Caco-2 (cell line): Measurements from ENCODE around the gene NGDN. TPM values are rescaled to one million over a fixed set of nuclear protein-coding genes. Genes with fewer than 3 reads are reported as not detected.
"Not testable (repeated sequence)": the region's sequence is repeated elsewhere in the genome, so short reads cannot be mapped to it uniquely, and the experiment has no call there.

Experiments used
- BruUV-seq: library from RNA; stranded (reverse); fragments of 400-500 nt; replicated peaks from 2 replicates; lab custom pipeline; 2021; lab: Mats Ljungman, UMichigan
- CTCF ChIA-PET: fragments of 300-600 bp; sonication (Branson Sonifier 250); formaldehyde crosslinking; loops from one replicate; lab custom pipeline; 2022; ENCODE audit warnings: antibody characterized with exemption; lab: Charles Lee
- POLR2A ChIA-PET: fragments of 300-600 bp; sonication (Branson Sonifier 250); formaldehyde crosslinking; loops from one replicate; lab custom pipeline; 2022; ENCODE audit warnings: antibody characterized with exemption; lab: Charles Lee
- DNase-seq, 2 experiments: peaks; one replicate each; pipeline versions ENCODE4 v3.0.0 to v3.0.0-alpha.2; 2020 to 2022
- H3K27me3 ChIP-seq: replicated peaks from 2 replicates; pipeline ENCODE4 v1.6.0; 2011; ENCODE audit warnings: low read length; ENCODE audit not compliant: control insufficient read depth, insufficient read depth
- H3K36me3 ChIP-seq: 2 replicates; pipeline ENCODE4 v1.5.1; 2011; ENCODE audit warnings: low read length; ENCODE audit not compliant: control insufficient read depth, insufficient read depth
- H3K4me1 ChIP-seq: fragments of 250-450 bp; sonication (Bioruptor Pico); 2 replicates; pipeline ENCODE4 v1.5.1; 2020; ENCODE audit warnings: mild to moderate bottlenecking
- H3K4me3 ChIP-seq: 2 replicates; pipeline ENCODE4 v1.5.1; 2011; ENCODE audit warnings: low read depth, mild to moderate bottlenecking, control low read depth, low read length
- H3K9me3 ChIP-seq: fragments of 250-450 bp; sonication (Bioruptor Pico); 2 replicates; pipeline ENCODE4 v1.5.1; 2020; ENCODE audit warnings: mild to moderate bottlenecking, moderate library complexity
- H3K27ac Mint-ChIP-seq: one replicate; pipeline ENCODE4 v1.8.0; 2022; ENCODE audit warnings: mixed read lengths; ENCODE audit not compliant: unreplicated experiment
- H3K27me3 Mint-ChIP-seq: one replicate; pipeline ENCODE4 v1.8.0; 2022; ENCODE audit warnings: mixed read lengths; ENCODE audit not compliant: insufficient read depth, unreplicated experiment
- H3K36me3 Mint-ChIP-seq: one replicate; pipeline ENCODE4 v1.8.0; 2022; ENCODE audit warnings: mild to moderate bottlenecking, mixed read lengths; ENCODE audit not compliant: insufficient read depth, unreplicated experiment
- H3K4me1 Mint-ChIP-seq: one replicate; pipeline ENCODE4 v1.8.0; 2022; ENCODE audit warnings: low read depth, mixed read lengths; ENCODE audit not compliant: unreplicated experiment
- H3K4me3 Mint-ChIP-seq: one replicate; pipeline ENCODE4 v1.8.0; 2022; ENCODE audit warnings: mild to moderate bottlenecking, moderate library complexity, mixed read lengths; ENCODE audit not compliant: unreplicated experiment
- H3K9me3 Mint-ChIP-seq: one replicate; pipeline ENCODE4 v1.8.0; 2022; ENCODE audit warnings: mixed read lengths; ENCODE audit not compliant: unreplicated experiment
- CTCF ChIP-seq, 2 experiments: fragments of 200-600 bp in 1 of 2; IDR thresholded peaks; 1 replicate in 1 of 2; 2 replicates in 1 of 2; pipeline versions ENCODE4 v1.5.1 to v1.8.0; 2011 to 2022; ENCODE audit warnings: antibody characterized with exemption in 1 of 2, control low read depth in 1 of 2, inconsistent platforms in 1 of 2, low read depth in 1 of 2, low read length in 1 of 2, mild to moderate bottlenecking in 1 of 2, moderate library complexity in 1 of 2; ENCODE audit not compliant: insufficient read depth in 1 of 2, severe bottlenecking in 1 of 2, unreplicated experiment in 1 of 2
- intact Hi-C: fragments of 100-400 bp; cut with micrococcal nuclease; formaldehyde crosslinking; loops from one replicate; pipeline ENCODE4 v1.10.0; 2022; ENCODE audit not compliant: unreplicated experiment
- total RNA-seq: library from RNA; stranded (reverse); gene quantifications from 2 replicates; pipeline ENCODE4 v1.2.3, GENCODE V29; 2022

The NGDN gene
- total RNA-seq, 1 experiment from 2014 or later, result 55.0 TPM

GRCh38 chr14:23450379-23450778 lies 19.1 kb upstream of the NGDN start:
- Histone ChIP-seq H3K9me3 (no peaks in the 10 kb centered on the region), H3K36me3 (no peaks in the 10 kb centered on the region), H3K4me3 (no peak overlapping the region), H3K27me3 (no peaks in the 10 kb centered on the region), H3K4me1 (no peaks in the 10 kb centered on the region)
- Mint-ChIP-seq H3K4me3 (no peak overlapping the region), H3K9me3 (no peaks in the 10 kb centered on the region), H3K4me1 (peaks cover 9% of the 10 kb centered on the region), H3K27me3 (no peaks in the 10 kb centered on the region), H3K27ac (no peak overlapping the region), H3K36me3 (no peaks in the 10 kb centered on the region)
- BruUV-seq, result no TSS peak
- DNase-seq, result no peak
- no peak for TF ChIP-seq CTCF (IDR thresholded peaks at IDR 0.05; ENCODE audit: insufficient read depth in 1 of 2, low read depth in 1 of 2, low read length in 1 of 2, severe bottlenecking in 1 of 2, unreplicated experiment in 1 of 2)
- CTCF ChIA-PET, result no interaction called here
- POLR2A ChIA-PET, result no interaction called here
- intact Hi-C loops, result no loop called here

GRCh38 chr14:23452237-23452636 lies 17.3 kb upstream of the NGDN start:
- H3K9me3 Mint-ChIP-seq, result no peaks in the 10 kb centered on the region
- Histone ChIP-seq H3K36me3 (no peaks in the 10 kb centered on the region), H3K4me1 (peaks cover 3% of the 10 kb centered on the region), H3K9me3 (no peaks in the 10 kb centered on the region), H3K27me3 (no peaks in the 10 kb centered on the region), H3K4me3 (no peak overlapping the region)
- intact Hi-C loops, result no loop called here
- ChIA-PET CTCF (no interaction called here), POLR2A (no interaction called here)
- no peak overlapping the region for H3K4me3 Mint-ChIP-seq
- no peaks in the 10 kb centered on the region for H3K36me3 Mint-ChIP-seq
- H3K27ac Mint-ChIP-seq, result no peak overlapping the region
- peaks cover 9% of the 10 kb centered on the region for H3K4me1 Mint-ChIP-seq
- BruUV-seq, result no TSS peak
- DNase-seq, result no peak
- no peaks in the 10 kb centered on the region for H3K27me3 Mint-ChIP-seq
- TF ChIP-seq CTCF (IDR thresholded peaks at IDR 0.05; ENCODE audit: insufficient read depth in 1 of 2, low read depth in 1 of 2, low read length in 1 of 2, severe bottlenecking in 1 of 2, unreplicated experiment in 1 of 2), result no peak

- H3K36me3 ChIP-seq, result no peaks in the 10 kb centered on the region
- ChIA-PET POLR2A (no interaction called here), CTCF (interaction anchor here (0.7 kb wide), 1 partner anchor 12 kb away, joined by 6 read pairs; no protein-coding TSS in a partner anchor)
- no peak overlapping the region for H3K27ac Mint-ChIP-seq
- H3K36me3 Mint-ChIP-seq, result no peaks in the 10 kb centered on the region
- no peak for TF ChIP-seq CTCF (IDR thresholded peaks at IDR 0.05; ENCODE audit: insufficient read depth in 1 of 2, low read depth in 1 of 2, low read length in 1 of 2, severe bottlenecking in 1 of 2, unreplicated experiment in 1 of 2)
- peaks cover 10% of the 10 kb centered on the region for H3K4me1 Mint-ChIP-seq
- no TSS peak for BruUV-seq
- H3K4me3 ChIP-seq, result no peak overlapping the region
- H3K9me3 ChIP-seq, result no peaks in the 10 kb centered on the region
- intact Hi-C loops, result no loop called here
- no peaks in the 10 kb centered on the region for H3K27me3 ChIP-seq
- no peaks in the 10 kb centered on the region for H3K27me3 Mint-ChIP-seq
- H3K9me3 Mint-ChIP-seq, result no peaks in the 10 kb centered on the region
- H3K4me1 ChIP-seq, result peaks cover 14% of the 10 kb centered on the region
- no peak for DNase-seq
- H3K4me3 Mint-ChIP-seq, result no peak overlapping the region
Observed at GRCh38 chr14:23454445-23454856, 15.1 kb upstream of the NGDN start.

GRCh38 chr14:23456883-23457586 lies 12.5 kb upstream of the NGDN start:
- DNase-seq, H3K4me3 ChIP-seq, H3K9me3 ChIP-seq, H3K36me3 ChIP-seq, BruUV-seq, H3K27me3 Mint-ChIP-seq, H3K36me3 Mint-ChIP-seq, H3K27ac Mint-ChIP-seq, H3K27me3 ChIP-seq, intact Hi-C loops, H3K9me3 Mint-ChIP-seq, H3K4me1 Mint-ChIP-seq, POLR2A ChIA-PET, H3K4me3 Mint-ChIP-seq: not testable (repeated sequence)
- CTCF ChIA-PET, result interaction anchor here (0.7 kb wide), 1 partner anchor 71 kb away, joined by 3 read pairs; no protein-coding TSS in a partner anchor
- peaks cover 14% of the 10 kb centered on the region for H3K4me1 ChIP-seq
